SH-SY5Y (cell line): Measurements from ENCODE around the gene CRTC3.

ENCODE experiments used
- GATA2 ChIP-seq: IDR thresholded peaks from 2 replicates; pipeline ENCODE4 v1.6.1; 2011; ENCODE audit warnings: mild to moderate bottlenecking, low read depth, low read length
- GATA3 ChIP-seq: IDR thresholded peaks from 2 replicates; pipeline ENCODE4 v1.6.1; 2011; ENCODE audit warnings: low read depth, mild to moderate bottlenecking, low read length, moderate library complexity

DNA sequence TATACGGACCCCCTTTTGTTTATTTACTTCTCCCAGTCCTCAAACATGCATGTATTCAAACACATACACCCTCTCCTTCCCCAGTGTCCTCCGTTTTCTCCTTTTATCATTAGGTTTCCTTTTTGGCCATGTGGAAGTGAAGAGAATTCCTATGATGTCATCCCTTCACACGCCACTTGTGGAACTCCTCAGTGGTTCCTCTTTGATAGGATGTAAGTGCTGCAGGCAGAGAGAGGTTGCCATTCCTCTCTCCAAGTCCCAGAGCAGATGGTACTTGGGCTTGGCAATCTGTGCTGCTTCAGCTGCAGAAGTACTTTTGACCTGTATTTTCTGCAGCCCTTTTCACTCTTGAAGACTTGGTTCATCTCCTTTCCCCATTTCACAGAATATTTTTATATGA, 32.9 kb upstream of the CRTC3 start:
- TF ChIP-seq GATA3 (no peak), GATA2 (no peak)
